ENCODE measurements around the gene DUOX2.

DUOX2 gene

GRCh38 chr15:45094358-45094730, 19.6 kb downstream of the DUOX2 start:
- CTCF ChIA-PET: interaction anchor here (7.4 kb wide), 1 partner anchor 24 kb away, joined by 39 read pairs; no protein-coding TSS in a partner anchor
- POLR2A ChIA-PET: no interaction called here
- no peak for DNase-seq (ENCODE audit: low read depth, low spot score)
- no peak overlapping the region for H3K4me3 ChIP-seq (ENCODE audit: low read depth, low read length)
- TF ChIP-seq CTCF (IDR thresholded peaks at IDR 0.05; ENCODE audit: insufficient read depth, low read length, missing control alignments): no peak

- no peak for DNase-seq (ENCODE audit: low read depth, low spot score)
- CTCF ChIA-PET: interaction anchor here (0.6 to 7.4 kb wide), 4 partner anchors 24 to 45 kb away, joined by 3 to 39 read pairs (median 3); no protein-coding TSS in a partner anchor
- TF ChIP-seq CTCF (IDR thresholded peaks at IDR 0.05; ENCODE audit: insufficient read depth, low read length, missing control alignments): no peak
- H3K4me3 ChIP-seq (ENCODE audit: low read depth, low read length): no peak overlapping the region
- POLR2A ChIA-PET: no interaction called here
These were observed 20.2 kb downstream of the DUOX2 start for GRCh38 chr15:45093622-45094357.

- H3K4me3 ChIP-seq (ENCODE audit: low read depth, low read length): no peak overlapping the region
- no peak for TF ChIP-seq CTCF (IDR thresholded peaks at IDR 0.05; ENCODE audit: insufficient read depth, low read length, missing control alignments)
- ChIA-PET CTCF (interaction anchor here (0.6 to 7.4 kb wide), 3 partner anchors 25 to 44 kb away, joined by 3 to 39 read pairs (median 3); no protein-coding TSS in a partner anchor), POLR2A (no interaction called here)
- DNase-seq (ENCODE audit: low read depth, low spot score): no peak
These were observed 21.0 kb downstream of the DUOX2 start for GRCh38 chr15:45093013-45093412.

GRCh38 chr15:45091576-45091975, 22.4 kb downstream of the DUOX2 start:
- no peak overlapping the region for H3K4me3 ChIP-seq (ENCODE audit: low read depth, low read length)
- no peak for DNase-seq (ENCODE audit: low read depth, low spot score)
- CTCF ChIA-PET: interaction anchor here (7.4 kb wide), 1 partner anchor 27 kb away, joined by 39 read pairs; no protein-coding TSS in a partner anchor
- no peak for TF ChIP-seq CTCF (IDR thresholded peaks at IDR 0.05; ENCODE audit: insufficient read depth, low read length, missing control alignments)
- POLR2A ChIA-PET: no interaction called here

- CTCF ChIA-PET: interaction anchor here (7.4 kb wide), 1 partner anchor 27 kb away, joined by 39 read pairs; no protein-coding TSS in a partner anchor
- DNase-seq (ENCODE audit: low read depth, low spot score): peak; percentile 33
- POLR2A ChIA-PET: no interaction called here
- no peak for TF ChIP-seq CTCF (IDR thresholded peaks at IDR 0.05; ENCODE audit: insufficient read depth, low read length, missing control alignments)
- H3K4me3 ChIP-seq (ENCODE audit: low read depth, low read length): no peak overlapping the region
These were observed 22.8 kb downstream of the DUOX2 start for GRCh38 chr15:45091161-45091560.

- H3K4me3 ChIP-seq (ENCODE audit: low read depth, low read length): no peak overlapping the region
- ChIA-PET POLR2A (no interaction called here), CTCF (interaction anchor here (1.4 kb wide), 1 partner anchor 28 kb away, joined by 4 read pairs; no protein-coding TSS in a partner anchor)
- DNase-seq (ENCODE audit: low read depth, low spot score): no peak
- no peak for TF ChIP-seq CTCF (IDR thresholded peaks at IDR 0.05; ENCODE audit: insufficient read depth, low read length, missing control alignments)
These were observed 24.1 kb downstream of the DUOX2 start for GRCh38 chr15:45089712-45090373.

Measured in AG04449 (cell line).